ENCODE data around the gene ANKRD11. TPM values are rescaled to one million over a fixed set of nuclear protein-coding genes. Genes with fewer than 3 reads are reported as not detected.

The ANKRD11 gene
- total RNA-seq, 2 donors from 2014 or later, result 204 to 215 TPM

- DNase-seq (no peak), ATAC-seq (replicated peaks in 1 of 2) (no peak)
- Mint-ChIP-seq H3K27ac (peak overlapping the region; percentile 91), H3K36me3 (ENCODE audit: insufficient read depth in 2 of 2) (peaks cover 1 to 13% of the 10 kb centered on the region in 2 donors), H3K4me3 (peak overlapping the region; percentile 20 to 75), H3K27me3 (ENCODE audit: low read depth) (no peaks in the 10 kb centered on the region), H3K9me3 (no peaks in the 10 kb centered on the region), H3K4me1 (ENCODE audit: low read depth) (peaks cover 96% of the 10 kb centered on the region)
These were observed 142.6 kb downstream of the ANKRD11 start for GRCh38 chr16:89347807-89348206.

- Mint-ChIP-seq H3K4me3 (peak overlapping the region in 1 of 2 donors; percentile 49), H3K36me3 (ENCODE audit: insufficient read depth in 2 of 2) (peaks cover 1 to 14% of the 10 kb centered on the region in 2 donors), H3K4me1 (ENCODE audit: low read depth) (peaks cover 92% of the 10 kb centered on the region), H3K27ac (peak overlapping the region; percentile 17), H3K9me3 (no peaks in the 10 kb centered on the region), H3K27me3 (ENCODE audit: low read depth) (no peaks in the 10 kb centered on the region)
- DNase-seq, result no peak
- ATAC-seq (replicated peaks in 1 of 2), result no peak
These were observed 143.5 kb downstream of the ANKRD11 start for GRCh38 chr16:89346869-89347268.

DNA sequence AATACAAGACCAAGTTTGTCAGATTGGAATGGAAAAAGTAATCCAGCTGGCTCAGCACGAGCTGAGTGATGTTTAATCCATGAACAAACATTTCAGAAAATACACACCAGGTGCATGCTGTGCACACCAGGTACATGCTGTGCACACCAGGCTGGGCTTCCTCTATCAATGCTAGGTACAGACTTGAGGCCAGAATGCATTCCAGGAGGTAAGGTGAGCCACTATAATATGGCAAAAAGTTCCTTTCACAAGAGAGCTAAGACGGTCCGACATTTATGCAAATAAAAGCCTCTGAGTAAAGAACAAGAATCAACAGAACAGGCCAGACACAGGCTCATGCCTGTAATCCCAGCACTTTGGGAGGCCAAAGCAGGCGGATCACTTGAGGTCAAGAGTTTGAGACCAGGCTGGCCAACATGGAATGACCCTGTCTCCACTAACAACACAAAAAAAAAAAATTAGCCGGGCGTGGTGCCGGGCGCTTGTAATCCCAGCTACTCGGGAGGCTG, 144.7 kb downstream of the ANKRD11 start:
- Mint-ChIP-seq H3K4me1 (ENCODE audit: low read depth) (peaks cover 88% of the 10 kb centered on the region), H3K36me3 (ENCODE audit: insufficient read depth in 2 of 2) (peaks cover 1 to 11% of the 10 kb centered on the region in 2 donors), H3K9me3 (no peaks in the 10 kb centered on the region), H3K27me3 (ENCODE audit: low read depth) (no peaks in the 10 kb centered on the region), H3K4me3 (no peak overlapping the region), H3K27ac (peak overlapping the region; percentile 51)
- no peak for DNase-seq
- ATAC-seq (replicated peaks in 1 of 2), result no peak

DNA sequence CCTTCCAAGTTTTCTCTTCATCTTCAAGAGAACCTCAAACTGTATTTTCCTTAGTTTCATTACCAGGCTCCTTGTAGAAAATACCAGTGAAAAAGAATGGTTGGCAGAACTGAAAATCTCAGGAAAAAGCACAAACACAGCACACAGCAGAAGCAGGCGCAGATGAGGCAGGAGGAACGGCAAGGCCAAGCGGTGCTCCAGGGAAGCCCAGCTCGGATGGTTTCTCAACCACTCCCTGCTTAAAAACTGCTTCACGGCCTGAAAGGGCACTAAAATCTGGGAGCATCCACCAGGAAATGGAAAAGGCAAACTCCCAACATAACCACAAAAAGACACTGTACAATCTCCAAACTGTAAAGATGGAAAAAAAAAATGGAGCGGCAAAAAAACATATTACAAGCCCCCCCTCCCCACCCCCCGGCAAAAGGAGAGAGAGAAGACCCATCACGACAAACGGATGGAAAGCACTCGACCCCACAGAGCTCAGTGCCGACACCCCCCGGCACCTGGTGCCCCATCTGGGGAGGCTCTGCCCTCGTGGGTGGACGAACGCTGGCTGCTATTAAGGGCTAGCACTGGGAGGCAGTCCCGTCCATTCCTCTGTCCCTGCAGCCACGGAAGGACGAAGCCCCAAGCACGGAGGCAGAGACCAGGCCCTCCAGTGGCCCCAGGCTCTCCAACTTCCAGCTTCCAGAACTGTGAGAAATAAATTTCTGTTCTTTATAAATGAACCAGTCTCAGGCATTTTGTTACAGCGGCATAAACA, 145.3 kb downstream of the ANKRD11 start:
- H3K9me3 Mint-ChIP-seq, result no peaks in the 10 kb centered on the region
- peaks cover 1 to 8% of the 10 kb centered on the region in 2 donors for H3K36me3 Mint-ChIP-seq (ENCODE audit: insufficient read depth in 2 of 2)
- peaks cover 88% of the 10 kb centered on the region for H3K4me1 Mint-ChIP-seq (ENCODE audit: low read depth)
- DNase-seq, result no peak
- no peaks in the 10 kb centered on the region for H3K27me3 Mint-ChIP-seq (ENCODE audit: low read depth)
- H3K27ac Mint-ChIP-seq, result peak overlapping the region; percentile 51
- H3K4me3 Mint-ChIP-seq, result peak overlapping the region in 1 of 2 donors; percentile 3
- no peak for ATAC-seq (replicated peaks in 1 of 2)

- peak overlapping the region; percentile 26 for H3K27ac Mint-ChIP-seq
These were observed 145.9 kb downstream of the ANKRD11 start for GRCh38 chr16:89344458-89344834.

DNA sequence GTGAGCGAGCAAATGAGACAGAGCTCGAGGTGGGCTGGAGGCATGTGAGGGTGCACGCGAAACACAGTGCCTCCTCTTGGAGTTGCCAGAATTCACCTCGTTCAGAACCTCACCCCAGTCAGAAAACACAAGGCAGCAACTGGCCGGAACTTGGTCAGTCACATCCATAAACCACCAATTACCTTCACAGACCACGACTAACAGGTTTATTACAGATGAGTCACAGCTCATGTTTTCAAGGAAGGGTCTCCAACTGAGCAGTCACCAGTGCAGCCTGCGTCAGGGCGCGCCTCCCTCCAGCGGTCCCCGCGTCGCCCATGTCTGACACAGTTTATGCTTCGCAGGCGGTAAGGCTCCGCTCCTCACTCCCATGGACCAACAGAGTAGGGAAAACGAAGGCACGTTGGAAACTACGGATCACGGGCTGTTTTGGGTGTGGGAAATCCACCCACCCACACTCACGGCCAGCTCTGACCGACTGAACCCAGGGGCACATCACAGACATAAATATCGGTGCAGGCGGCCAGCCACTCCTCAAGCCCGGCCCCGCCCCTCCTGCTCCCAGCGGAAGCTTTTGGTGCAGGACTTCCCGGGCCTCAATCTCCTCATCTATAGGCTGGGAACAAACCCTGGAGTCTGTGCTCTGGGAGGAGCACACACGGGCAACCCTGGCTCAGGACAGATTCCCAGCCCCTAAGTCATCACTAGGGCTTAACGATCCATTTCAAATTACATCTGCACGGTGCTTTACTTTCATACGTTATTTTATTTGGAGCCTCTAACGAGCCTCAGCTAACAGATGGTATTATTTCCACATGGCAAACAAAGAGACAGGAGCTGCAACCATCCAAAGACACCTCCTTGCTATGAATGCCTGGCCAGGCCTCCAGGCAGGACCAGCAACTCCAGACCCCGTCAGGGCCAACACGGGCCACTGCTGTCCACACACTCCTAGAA, 146.6 kb downstream of the ANKRD11 start:
- Mint-ChIP-seq H3K4me1 (ENCODE audit: low read depth) (peaks cover 83% of the 10 kb centered on the region), H3K36me3 (ENCODE audit: insufficient read depth in 2 of 2) (peaks cover 0 to 8% of the 10 kb centered on the region in 2 donors), H3K4me3 (no peak overlapping the region), H3K27me3 (ENCODE audit: low read depth) (no peaks in the 10 kb centered on the region), H3K27ac (no peak overlapping the region), H3K9me3 (no peaks in the 10 kb centered on the region)
- ATAC-seq (replicated peaks in 1 of 2), result no peak
- no peak for DNase-seq

More at GRCh38 chr16:89344458-89344834, 145.9 kb downstream of the ANKRD11 start:
- H3K4me1 Mint-ChIP-seq (ENCODE audit: low read depth), result peaks cover 86% of the 10 kb centered on the region
- no peak overlapping the region for H3K4me3 Mint-ChIP-seq
- ATAC-seq (replicated peaks in 1 of 2) (no peak), DNase-seq (no peak)
- H3K27me3 Mint-ChIP-seq (ENCODE audit: low read depth), result no peaks in the 10 kb centered on the region
- peaks cover 0 to 8% of the 10 kb centered on the region in 2 donors for H3K36me3 Mint-ChIP-seq (ENCODE audit: insufficient read depth in 2 of 2)
- no peaks in the 10 kb centered on the region for H3K9me3 Mint-ChIP-seq

DNA sequence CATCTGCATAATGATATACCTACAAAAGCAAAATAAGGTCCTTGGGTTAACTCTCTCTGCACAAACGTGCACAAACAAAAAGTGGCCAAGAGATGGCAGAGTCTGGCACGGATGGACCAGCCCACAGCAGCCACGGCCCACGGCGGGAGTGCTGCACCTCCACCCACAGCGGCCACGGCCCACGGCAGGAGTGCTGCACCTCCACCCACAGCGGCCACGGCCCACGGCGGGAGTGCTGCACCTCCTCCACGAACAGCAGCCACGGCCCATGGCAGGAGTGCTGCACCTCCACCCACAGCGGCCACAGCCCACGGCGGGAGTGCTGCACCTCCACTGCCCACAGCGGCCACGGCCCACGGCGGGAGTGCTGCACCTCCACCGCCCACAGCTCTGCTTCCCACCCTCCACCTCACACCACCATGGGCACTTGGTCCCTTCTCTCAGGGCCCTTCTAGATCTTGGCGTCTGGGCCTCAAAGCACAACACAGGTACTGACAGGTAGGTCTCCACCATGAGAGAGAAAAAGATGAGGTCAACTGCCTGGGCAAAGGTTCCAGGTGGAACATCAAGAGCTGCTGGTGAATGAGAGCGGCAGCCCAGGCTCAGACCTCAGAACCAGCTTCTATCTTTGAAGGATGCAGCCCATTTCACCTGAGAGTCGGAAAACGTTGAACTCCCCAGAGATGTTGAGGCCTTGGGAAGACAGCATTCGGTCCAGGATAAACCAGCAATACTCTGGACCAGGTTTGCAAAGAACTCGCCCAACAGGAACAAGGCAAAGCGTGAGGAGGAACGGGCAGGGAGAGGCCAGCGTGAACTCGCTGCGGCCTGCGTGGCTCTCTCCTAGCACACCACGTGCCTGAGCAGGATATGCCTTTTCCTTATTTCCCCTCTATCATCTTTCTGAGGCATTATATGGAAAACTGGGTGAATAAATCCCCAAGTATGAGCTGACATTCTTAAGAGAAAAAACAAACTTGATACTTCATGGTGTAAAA, 148.4 kb downstream of the ANKRD11 start:
- Mint-ChIP-seq H3K27ac (peak overlapping the region; percentile 73), H3K4me3 (no peak overlapping the region), H3K4me1 (ENCODE audit: low read depth) (peaks cover 67% of the 10 kb centered on the region), H3K9me3 (no peaks in the 10 kb centered on the region), H3K27me3 (ENCODE audit: low read depth) (no peaks in the 10 kb centered on the region), H3K36me3 (ENCODE audit: insufficient read depth in 2 of 2) (peaks cover 0 to 8% of the 10 kb centered on the region in 2 donors)
- DNase-seq (no peak), ATAC-seq (replicated peaks in 1 of 2) (peak; percentile 17 to 25)

DNA sequence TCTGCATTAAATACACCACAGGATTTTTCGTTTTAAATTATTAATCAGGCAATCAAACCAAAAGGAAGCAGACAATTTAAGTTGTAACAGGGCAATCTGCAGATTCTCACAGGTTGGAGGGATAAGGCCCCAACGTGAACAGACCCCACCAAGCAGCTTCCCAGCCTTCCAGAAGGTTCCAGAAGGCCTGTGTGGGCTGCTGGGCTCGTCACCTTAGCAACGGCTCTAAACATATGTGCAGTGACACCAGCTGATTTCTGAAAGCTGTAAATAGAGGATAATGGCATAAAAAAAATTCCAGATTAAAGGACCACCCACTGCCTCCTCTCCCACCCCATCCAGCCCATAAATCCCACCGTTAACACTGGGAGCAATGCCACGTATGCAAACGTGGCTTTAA, 149.1 kb downstream of the ANKRD11 start:
- Mint-ChIP-seq H3K4me1 (ENCODE audit: low read depth) (peaks cover 64% of the 10 kb centered on the region), H3K9me3 (no peaks in the 10 kb centered on the region), H3K27ac (no peak overlapping the region), H3K36me3 (ENCODE audit: insufficient read depth in 2 of 2) (peaks cover 0 to 8% of the 10 kb centered on the region in 2 donors), H3K27me3 (ENCODE audit: low read depth) (no peaks in the 10 kb centered on the region), H3K4me3 (no peak overlapping the region)
- DNase-seq (no peak), ATAC-seq (replicated peaks in 1 of 2) (no peak)

- H3K27ac Mint-ChIP-seq, result peak overlapping the region; percentile 25
- H3K27me3 Mint-ChIP-seq (ENCODE audit: low read depth), result no peaks in the 10 kb centered on the region
- ATAC-seq (replicated peaks in 1 of 2) (no peak), DNase-seq (no peak)
- H3K36me3 Mint-ChIP-seq (ENCODE audit: insufficient read depth in 2 of 2), result peaks cover 0 to 5% of the 10 kb centered on the region in 2 donors
- peaks cover 67% of the 10 kb centered on the region for H3K4me1 Mint-ChIP-seq (ENCODE audit: low read depth)
- no peak overlapping the region for H3K4me3 Mint-ChIP-seq
- H3K9me3 Mint-ChIP-seq, result no peaks in the 10 kb centered on the region
These were observed 151.5 kb downstream of the ANKRD11 start for GRCh38 chr16:89338863-89339262.

DNA sequence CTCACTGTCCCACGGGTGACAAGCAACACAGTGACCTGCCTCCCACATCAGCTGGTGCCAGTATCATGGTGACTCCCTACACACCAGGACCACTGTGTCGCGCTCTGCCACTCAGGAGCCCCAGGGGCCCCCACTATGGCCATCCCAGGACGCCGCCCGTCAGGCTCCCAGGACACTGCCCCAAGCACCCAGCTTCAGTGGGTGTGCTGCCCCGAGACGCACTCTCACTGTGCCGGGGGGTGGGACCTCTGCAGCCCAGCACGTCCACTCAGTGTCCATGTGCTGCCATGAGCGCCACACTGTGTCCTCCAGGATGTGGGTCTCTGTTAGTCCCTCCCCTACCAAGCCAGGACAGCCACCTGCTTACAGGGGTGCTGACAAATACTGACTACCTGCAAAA, 152.4 kb downstream of the ANKRD11 start:
- Mint-ChIP-seq H3K36me3 (ENCODE audit: insufficient read depth in 2 of 2) (peaks cover 0 to 2% of the 10 kb centered on the region in 2 donors), H3K9me3 (no peaks in the 10 kb centered on the region), H3K4me3 (no peak overlapping the region), H3K27ac (no peak overlapping the region), H3K27me3 (ENCODE audit: low read depth) (no peaks in the 10 kb centered on the region), H3K4me1 (ENCODE audit: low read depth) (peaks cover 64% of the 10 kb centered on the region)
- DNase-seq (no peak), ATAC-seq (replicated peaks in 1 of 2) (no peak)

DNA sequence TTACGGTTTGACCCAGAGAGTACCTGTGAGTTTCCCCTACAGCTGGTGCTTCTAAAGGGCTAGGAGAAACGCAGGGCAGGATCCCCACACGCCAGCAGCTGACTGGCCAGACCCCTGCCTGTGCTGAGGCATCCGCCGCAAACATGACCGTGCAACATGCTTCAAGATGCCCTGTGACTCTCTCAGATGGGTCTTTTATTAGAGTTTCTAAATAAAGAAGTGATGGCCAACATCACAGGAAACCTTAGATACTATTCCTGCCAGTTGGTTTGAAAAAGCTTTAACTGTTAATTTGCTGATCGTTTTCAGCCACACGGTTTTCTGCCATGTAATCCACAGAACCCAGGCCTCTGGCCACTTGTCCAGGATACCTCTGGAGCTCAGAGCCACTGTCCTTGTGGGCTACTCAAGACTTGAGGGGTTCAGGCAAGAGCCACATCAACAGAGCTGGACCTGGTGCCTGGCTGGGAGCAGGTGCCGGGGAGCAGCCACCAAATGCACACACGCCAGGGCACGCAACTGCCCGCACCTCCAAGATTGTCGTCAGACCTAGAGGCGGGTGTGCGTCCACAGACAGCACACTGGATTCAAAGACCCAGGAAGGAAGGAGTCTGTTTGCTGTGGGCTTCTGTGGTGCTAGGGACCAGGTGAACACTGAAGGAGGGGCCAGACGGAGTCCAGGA, 154.4 kb downstream of the ANKRD11 start:
- H3K9me3 Mint-ChIP-seq, result no peaks in the 10 kb centered on the region
- no peaks in the 10 kb centered on the region for H3K27me3 Mint-ChIP-seq (ENCODE audit: low read depth)
- peaks cover 73% of the 10 kb centered on the region for H3K4me1 Mint-ChIP-seq (ENCODE audit: low read depth)
- H3K4me3 Mint-ChIP-seq, result no peak overlapping the region
- DNase-seq (no peak), ATAC-seq (replicated peaks in 1 of 2) (no peak)
- H3K27ac Mint-ChIP-seq, result no peak overlapping the region
- no peaks in the 10 kb centered on the region for H3K36me3 Mint-ChIP-seq (ENCODE audit: insufficient read depth in 2 of 2)
